Adrenal gland (tissue), 12 donors: ENCODE measurements around the gene CCDC6. TPM values are rescaled to one million over a fixed set of nuclear protein-coding genes. Genes with fewer than 3 reads are reported as not detected.

Experiments
- DNase-seq, 7 donors: peaks; one replicate each; pipeline ENCODE4 v3.0.0-alpha.2; 2019 to 2020
- H3K27ac ChIP-seq, 5 donors: fragments of 200-600 bp; sonication (generic) in 4 of 5; 1 replicate in 3 of 5; 2 replicates in 2 of 5; pipeline versions ENCODE4 v1.5.1 to v1.8.0; 2016 to 2020; ENCODE audit warnings: mild to moderate bottlenecking in 1 of 5
- H3K27me3 ChIP-seq: fragments of 200-600 bp; 2 replicates; pipeline ENCODE4 v1.8.0; 2021
- H3K36me3 ChIP-seq, 2 donors: fragments of 200-600 bp; replicated peaks in 1 of 2; 1 replicate in 1 of 2; 2 replicates in 1 of 2; pipeline versions ENCODE4 v1.5.1 to v1.8.0; 2018 to 2022
- H3K4me1 ChIP-seq, 2 donors: fragments of 200-600 bp; replicated peaks in 1 of 2; 1 replicate in 1 of 2; 2 replicates in 1 of 2; pipeline versions ENCODE4 v1.5.1 to v1.8.0; 2018 to 2021
- H3K4me3 ChIP-seq, 4 donors: fragments of 200-600 bp; sonication (generic) in 3 of 4; one replicate each; pipeline ENCODE4 v1.5.1; 2016 to 2018
- H3K9me3 ChIP-seq, 3 donors: fragments of 200-600 bp; sonication (generic) in 1 of 3; replicated peaks in 1 of 3; 1 replicate in 2 of 3; 2 replicates in 1 of 3; pipeline versions ENCODE4 v1.5.1 to v1.8.0; 2016 to 2021
- CTCF ChIP-seq, 6 experiments: fragments of 450-650 bp in 4 of 6; fragments of 200-600 bp in 2 of 6; sonication (generic) in 1 of 6; IDR thresholded peaks; 1 replicate in 5 of 6; 2 replicates in 1 of 6; pipeline versions ENCODE4 v1.5.1 to v1.8.0; 2016 to 2021; ENCODE audit warnings: antibody characterized with exemption in 6 of 6, mild to moderate bottlenecking in 2 of 6, moderate library complexity in 1 of 6
- POLR2A ChIP-seq, 2 donors: fragments of 450-650 bp; IDR thresholded peaks; one replicate each; pipeline ENCODE4 v1.6.1; 2017; ENCODE audit warnings: antibody characterized with exemption in 2 of 2, mild to moderate bottlenecking in 2 of 2, moderate library complexity in 1 of 2
- WGBS, 4 donors: extraction: QIAGEN DNeasy Blood & Tissue Kit in 2 of 4; methylation state at CpG; one replicate each; pipeline versions ENCODE4 v1.1.5 to v1.1.7; 2013 to 2017; 5-methylcytosine and 5-hydroxymethylcytosine counted together
- intact Hi-C, 2 donors: fragments of 100-400 bp; cut with DNase I; formaldehyde crosslinking; loops; one replicate each; pipeline versions ENCODE4 v1.14.1 to v1.15.0; 2022 to 2023
- polyA plus RNA-seq, 3 donors: library from polyadenylated mRNA; stranded (reverse); fragments of 200-250 nt in 2 of 3; fragments of 350-450 nt in 1 of 3; fragmentation: Illumina TruSeq in 1 of 3; extraction: RNeasy Lipid Tissue Mini Kit (QIAGEN cat#74804) in 1 of 3; gene quantifications; one replicate each; pipeline ENCODE4 v1.2.3, GENCODE V29; 2013 to 2014
- total RNA-seq, 9 donors: library from RNA; depleted of rRNA in 4 of 9; stranded (reverse); fragments of >200 nt in 4 of 9; fragments of 120-200 nt in 1 of 9; fragmentation: NEBNext Ultra II Directional in 1 of 9; extraction: Animal tissue kit (Norgen Biotek cat#: 25700) in 1 of 9; gene quantifications; one replicate each; pipeline versions ENCODE4 v1.1.0 to v1.2.4, GENCODE V29; 2013 to 2023
- donor health status: healthy with polysubstance abuse.
- donor health status: Bipolar disorder and iron deficiency.
- donor health status: DM: yes; HTN: yes; CAD: no.
- donor health status: DM: no; HTN: no; CAD: no.
- donor health status: DM: no; HTN: no; CAD: no.
- donor health status: DM: yes; HTN: yes; CAD: no.

The CCDC6 gene
- total and polyA plus RNA-seq, 12 donors: 7.1 to 53.3 (median 32.9) TPM

- DNase-seq: no peak
- Histone ChIP-seq H3K27ac (no peak overlapping the region), H3K27me3 (no peaks in the 10 kb centered on the region), H3K4me1 (peaks cover 5 to 22% of the 10 kb centered on the region in 2 donors), H3K4me3 (no peak overlapping the region), H3K9me3 (no peaks in the 10 kb centered on the region), H3K36me3 (no peaks in the 10 kb centered on the region)
- intact Hi-C loops: no loop called here
- WGBS, 4 donors: 60 to 73% (median 69%) methylated on average over 3 of the region's 3 CpGs
- TF ChIP-seq POLR2A (IDR thresholded peaks at IDR 0.05) (no peak), CTCF (IDR thresholded peaks at IDR 0.05) (no peak)
These were observed 49.3 kb downstream of the CCDC6 start for GRCh38 chr10:59857049-59857448.

DNA sequence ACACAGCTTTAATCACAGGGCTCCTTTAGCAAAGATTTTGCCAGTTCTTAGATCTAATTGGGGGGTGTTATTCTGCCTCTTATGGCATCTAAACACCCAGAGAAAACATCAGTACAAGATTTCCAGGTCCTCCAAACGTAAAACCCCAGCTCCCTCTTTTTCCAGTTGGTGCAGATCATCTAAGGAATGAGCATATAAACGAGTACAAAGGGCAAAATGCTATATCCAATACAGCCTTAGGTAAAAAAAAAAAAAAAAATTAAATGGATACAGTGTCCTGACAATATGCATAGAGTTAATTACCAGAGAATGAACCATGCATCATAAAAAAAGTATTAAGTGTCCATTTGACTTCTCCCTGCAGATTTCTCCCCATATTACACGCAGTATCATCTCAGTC lies 50.3 kb downstream of the CCDC6 start:
- H3K36me3 ChIP-seq: no peaks in the 10 kb centered on the region
- DNase-seq: no peak
- 82 to 86% (median 85%) methylated on average over 3 of the region's 3 CpGs for WGBS, 4 donors
- peaks cover 5 to 22% of the 10 kb centered on the region in 2 donors for H3K4me1 ChIP-seq
- no peaks in the 10 kb centered on the region for H3K27me3 ChIP-seq
- intact Hi-C loops: no loop called here
- no peak overlapping the region for H3K27ac ChIP-seq
- TF ChIP-seq CTCF (IDR thresholded peaks at IDR 0.05) (no peak), POLR2A (IDR thresholded peaks at IDR 0.05) (no peak)
- H3K9me3 ChIP-seq: no peaks in the 10 kb centered on the region
- H3K4me3 ChIP-seq: no peak overlapping the region

DNA sequence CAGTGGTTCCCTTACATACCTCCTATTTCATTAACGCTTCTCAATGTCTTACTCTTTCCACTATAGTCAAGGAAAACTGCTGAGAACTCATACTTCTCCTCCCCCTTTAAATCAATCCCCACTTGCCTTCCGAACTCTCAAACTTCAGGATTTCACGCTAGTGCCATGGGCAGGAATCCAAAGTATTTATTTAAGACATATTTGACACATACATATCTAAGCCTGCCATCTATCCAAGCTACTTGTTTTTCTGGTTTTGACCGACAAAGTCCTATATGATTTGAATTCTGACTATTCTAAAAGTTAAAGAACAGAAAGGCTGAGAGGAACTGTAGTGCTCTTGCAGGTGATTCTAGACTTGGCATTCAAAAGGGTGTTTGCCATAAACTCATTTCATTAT lies 51.8 kb downstream of the CCDC6 start:
- DNase-seq: no peak
- TF ChIP-seq POLR2A (IDR thresholded peaks at IDR 0.05) (no peak), CTCF (IDR thresholded peaks at IDR 0.05) (no peak)
- H3K36me3 ChIP-seq: no peaks in the 10 kb centered on the region
- WGBS, 4 donors: 93 to 97% (median 96%) methylated on average over 4 of the region's 4 CpGs
- H3K9me3 ChIP-seq: no peaks in the 10 kb centered on the region
- H3K27ac ChIP-seq: no peak overlapping the region
- intact Hi-C loops: no loop called here
- H3K4me1 ChIP-seq: peaks cover 5 to 22% of the 10 kb centered on the region in 2 donors
- H3K4me3 ChIP-seq: no peak overlapping the region
- H3K27me3 ChIP-seq: no peaks in the 10 kb centered on the region

DNA sequence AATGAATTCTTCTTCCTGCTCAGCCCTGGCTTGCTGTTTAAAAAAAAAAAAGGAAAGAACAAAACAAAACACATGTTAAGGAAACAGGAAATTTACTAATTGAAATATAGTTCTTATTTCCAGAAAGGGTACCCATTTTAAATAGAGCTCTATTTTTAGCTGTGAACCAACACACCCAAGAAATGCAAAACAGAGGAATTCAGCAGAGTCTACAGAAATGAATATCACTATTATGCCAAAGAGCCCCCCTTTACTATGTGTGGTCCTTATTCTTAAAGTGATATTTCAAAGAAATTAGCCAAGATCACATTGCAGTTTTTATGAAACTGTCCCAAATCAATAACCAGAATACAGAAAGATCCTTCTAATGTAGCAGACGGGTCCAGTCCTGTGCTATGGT lies 53.7 kb downstream of the CCDC6 start:
- Histone ChIP-seq H3K36me3 (peaks cover 0 to 12% of the 10 kb centered on the region in 2 donors), H3K4me3 (no peak overlapping the region), H3K4me1 (peaks cover 5 to 22% of the 10 kb centered on the region in 2 donors), H3K27ac (no peak overlapping the region), H3K9me3 (no peaks in the 10 kb centered on the region), H3K27me3 (no peaks in the 10 kb centered on the region)
- no peak for DNase-seq
- TF ChIP-seq POLR2A (IDR thresholded peaks at IDR 0.05) (no peak), CTCF (IDR thresholded peaks at IDR 0.05) (no peak)
- WGBS, 4 donors: 71 to 94% (median 87%) methylated on average over 1 of the region's 1 CpG
- intact Hi-C loops: no loop called here
